ENCODE data around the gene ZDHHC14. TPM values are rescaled to one million over a fixed set of nuclear protein-coding genes. Genes with fewer than 3 reads are reported as not detected.

Gene ZDHHC14
- total RNA-seq, 4 donors from 2014 or later: 6.2 to 20.6 (median 15.1) TPM

DNA sequence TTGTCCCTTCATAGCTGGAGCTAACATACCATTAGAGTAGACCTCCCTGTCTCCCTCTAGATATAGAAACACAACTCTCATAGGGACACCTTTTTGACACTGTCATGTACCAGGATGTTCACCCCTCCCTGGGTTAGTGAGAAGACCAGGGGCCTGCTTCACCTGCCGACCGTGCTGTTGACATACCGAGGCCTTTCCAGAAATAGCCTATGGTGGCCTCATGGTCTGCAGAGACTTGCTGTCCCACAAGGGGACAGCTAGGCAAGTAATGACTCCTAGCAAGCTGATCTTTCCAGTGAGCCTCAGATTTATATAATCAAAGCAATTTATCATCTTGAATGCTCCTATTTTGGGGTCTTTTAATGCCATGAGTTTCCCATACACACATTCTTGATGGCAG lies 15.0 kb downstream of the ZDHHC14 start:
- WGBS, 2 donors: 82 to 84% methylated on average over 3 of the region's 3 CpGs

DNA sequence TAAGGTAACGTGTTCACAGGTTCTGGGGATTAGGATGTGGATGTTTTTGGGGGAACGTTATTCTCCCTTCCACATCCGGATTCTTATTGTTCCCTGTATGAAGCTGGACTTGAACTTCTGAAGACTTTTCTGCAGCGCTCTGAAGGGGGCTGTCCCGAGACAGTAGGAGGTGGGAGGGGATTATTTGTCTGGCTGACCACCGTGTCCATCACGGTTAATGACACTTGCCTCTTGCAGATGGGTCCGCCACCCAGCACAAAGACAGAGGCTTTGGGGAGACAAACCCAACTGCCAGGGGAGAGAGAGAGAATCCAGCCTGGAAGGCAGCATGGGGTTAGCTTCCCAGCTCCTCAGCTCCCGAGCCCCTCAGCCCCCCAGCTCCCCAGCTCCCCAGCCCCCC lies 16.7 kb downstream of the ZDHHC14 start:
- H3K27me3 ChIP-seq: no peaks in the 10 kb centered on the region
- WGBS, 2 donors: 89 to 92% methylated on average over 8 to 9 of the region's 9 CpGs
- no peaks in the 10 kb centered on the region for H3K9me3 ChIP-seq
- no peak overlapping the region for H3K27ac ChIP-seq
- intact Hi-C loops (cut with DNase I): no loop called here
- no peaks in the 10 kb centered on the region for H3K36me3 ChIP-seq
- no peak for TF ChIP-seq POLR2A (IDR thresholded peaks at IDR 0.05)
- TF ChIP-seq, protein P1, sequence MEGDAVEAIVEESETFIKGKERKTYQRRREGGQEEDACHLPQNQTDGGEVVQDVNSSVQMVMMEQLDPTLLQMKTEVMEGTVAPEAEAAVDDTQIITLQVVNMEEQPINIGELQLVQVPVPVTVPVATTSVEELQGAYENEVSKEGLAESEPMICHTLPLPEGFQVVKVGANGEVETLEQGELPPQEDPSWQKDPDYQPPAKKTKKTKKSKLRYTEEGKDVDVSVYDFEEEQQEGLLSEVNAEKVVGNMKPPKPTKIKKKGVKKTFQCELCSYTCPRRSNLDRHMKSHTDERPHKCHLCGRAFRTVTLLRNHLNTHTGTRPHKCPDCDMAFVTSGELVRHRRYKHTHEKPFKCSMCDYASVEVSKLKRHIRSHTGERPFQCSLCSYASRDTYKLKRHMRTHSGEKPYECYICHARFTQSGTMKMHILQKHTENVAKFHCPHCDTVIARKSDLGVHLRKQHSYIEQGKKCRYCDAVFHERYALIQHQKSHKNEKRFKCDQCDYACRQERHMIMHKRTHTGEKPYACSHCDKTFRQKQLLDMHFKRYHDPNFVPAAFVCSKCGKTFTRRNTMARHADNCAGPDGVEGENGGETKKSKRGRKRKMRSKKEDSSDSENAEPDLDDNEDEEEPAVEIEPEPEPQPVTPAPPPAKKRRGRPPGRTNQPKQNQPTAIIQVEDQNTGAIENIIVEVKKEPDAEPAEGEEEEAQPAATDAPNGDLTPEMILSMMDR (IDR thresholded peaks at IDR 0.05): no peak
- no peaks in the 10 kb centered on the region for H3K4me1 ChIP-seq
- no peak overlapping the region for H3K4me3 ChIP-seq (replicated peaks in 1 of 3)
- DNase-seq: no peak

More for the DNA sequence above, 15.0 kb downstream of the ZDHHC14 start:
- Histone ChIP-seq H3K9me3 (no peaks in the 10 kb centered on the region), H3K36me3 (no peaks in the 10 kb centered on the region), H3K27me3 (no peaks in the 10 kb centered on the region), H3K4me1 (no peaks in the 10 kb centered on the region), H3K4me3 (replicated peaks in 1 of 3) (no peak overlapping the region), H3K27ac (no peak overlapping the region)
- intact Hi-C loops (cut with DNase I): no loop called here
- no peak for DNase-seq
- TF ChIP-seq POLR2A (IDR thresholded peaks at IDR 0.05): no peak
- TF ChIP-seq, protein P1 (IDR thresholded peaks at IDR 0.05): no peak

DNA sequence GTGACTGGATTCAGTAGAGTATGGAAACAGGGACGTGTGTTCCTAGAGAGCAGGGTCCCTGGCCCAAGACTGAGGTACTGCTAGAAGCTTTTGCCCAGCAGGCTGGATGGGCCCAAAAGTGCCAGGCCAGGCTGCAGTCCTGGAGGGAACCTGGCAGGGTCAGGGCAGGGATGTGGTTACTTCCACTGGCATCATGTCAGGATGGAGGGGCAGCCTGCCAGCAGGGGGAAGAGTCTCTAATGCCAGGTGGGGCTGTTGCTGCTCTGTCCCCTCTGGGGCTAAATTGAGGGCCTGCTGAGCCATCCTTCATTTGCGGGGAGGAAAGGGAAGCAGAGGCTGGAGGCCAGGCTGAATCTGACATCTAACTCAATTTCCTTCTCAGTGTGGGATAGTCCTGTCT lies 17.2 kb downstream of the ZDHHC14 start:
- H3K27me3 ChIP-seq: no peaks in the 10 kb centered on the region
- intact Hi-C loops (cut with DNase I): no loop called here
- no peak for TF ChIP-seq POLR2A (IDR thresholded peaks at IDR 0.05)
- TF ChIP-seq, protein P1 (IDR thresholded peaks at IDR 0.05): no peak
- 38 to 41% methylated on average over 2 of the region's 2 CpGs for WGBS, 2 donors
- no peak for DNase-seq
- no peak overlapping the region for H3K4me3 ChIP-seq (replicated peaks in 1 of 3)
- no peaks in the 10 kb centered on the region for H3K4me1 ChIP-seq
- H3K27ac ChIP-seq: no peak overlapping the region
- H3K9me3 ChIP-seq: no peaks in the 10 kb centered on the region
- no peaks in the 10 kb centered on the region for H3K36me3 ChIP-seq

DNA sequence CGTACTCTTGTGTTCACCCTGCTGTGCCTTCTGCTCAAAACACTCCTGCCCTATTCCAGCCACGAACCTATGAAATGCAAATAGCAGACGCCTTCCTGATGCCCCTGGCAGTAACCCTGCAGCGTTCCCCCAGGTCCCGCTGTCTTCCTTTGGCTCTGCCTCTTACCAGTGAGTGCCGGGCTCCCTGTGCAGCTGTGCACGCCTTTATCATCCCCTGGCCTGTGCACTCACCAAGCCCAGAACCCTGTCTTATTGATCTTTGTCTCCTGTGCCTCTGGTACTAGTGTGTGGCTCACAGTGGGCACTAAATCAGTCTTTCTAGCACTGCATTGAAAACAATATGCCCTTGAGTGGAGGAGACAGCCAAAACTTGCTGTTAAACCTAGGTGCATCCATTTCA lies 19.7 kb downstream of the ZDHHC14 start:
- Histone ChIP-seq H3K36me3 (no peaks in the 10 kb centered on the region), H3K4me3 (replicated peaks in 1 of 3) (no peak overlapping the region), H3K27ac (no peak overlapping the region), H3K9me3 (no peaks in the 10 kb centered on the region), H3K4me1 (no peaks in the 10 kb centered on the region), H3K27me3 (no peaks in the 10 kb centered on the region)
- intact Hi-C loops (cut with DNase I): no loop called here
- TF ChIP-seq, protein P1 (IDR thresholded peaks at IDR 0.05): no peak
- no peak for TF ChIP-seq POLR2A (IDR thresholded peaks at IDR 0.05)
- WGBS, 2 donors: 87 to 89% methylated on average over 7 of the region's 7 CpGs
- no peak for DNase-seq

DNA sequence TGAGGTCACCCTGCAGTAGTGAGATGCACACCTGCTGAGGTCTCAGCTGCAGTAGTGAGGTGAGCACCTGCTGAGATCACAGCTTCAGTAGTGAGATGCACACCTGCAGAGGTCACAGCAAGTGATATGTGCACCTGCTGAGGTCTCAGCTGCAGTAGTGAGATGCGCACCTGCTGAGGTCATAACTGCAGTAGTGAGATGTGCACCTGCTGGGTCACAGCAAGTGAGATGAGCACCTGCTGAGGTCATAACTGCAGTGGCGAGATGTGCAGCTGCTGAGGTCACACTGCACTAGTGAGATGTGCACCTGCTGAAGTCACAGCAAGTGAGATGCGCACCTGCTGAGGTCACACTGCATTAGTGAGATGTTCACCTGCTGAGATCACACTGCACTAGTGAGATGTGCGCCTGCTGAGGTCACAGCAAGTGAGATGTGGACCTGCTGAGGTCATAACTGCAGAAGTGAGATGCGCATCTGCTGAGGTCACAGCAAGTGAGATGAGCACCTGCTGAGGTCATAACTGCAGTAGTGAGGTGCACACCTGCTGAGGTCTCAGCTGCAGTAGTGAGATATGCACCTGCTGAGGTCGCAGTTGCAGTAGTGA lies 20.8 kb downstream of the ZDHHC14 start:
- no peak for DNase-seq
- Histone ChIP-seq H3K4me1 (no peaks in the 10 kb centered on the region), H3K36me3 (no peaks in the 10 kb centered on the region), H3K9me3 (no peaks in the 10 kb centered on the region), H3K4me3 (replicated peaks in 1 of 3) (no peak overlapping the region), H3K27me3 (no peaks in the 10 kb centered on the region), H3K27ac (no peak overlapping the region)
- TF ChIP-seq, protein P1 (IDR thresholded peaks at IDR 0.05): no peak
- no peak for TF ChIP-seq POLR2A (IDR thresholded peaks at IDR 0.05)
- 96 to 98% methylated on average over 3 to 6 of the region's 6 CpGs for WGBS, 2 donors
- intact Hi-C loops (cut with DNase I): no loop called here

Data from thyroid gland (tissue), 4 donors.